HepG2 (cell line): ENCODE measurements around the gene RHBG. TPM values are rescaled to one million over a fixed set of nuclear protein-coding genes. Genes with fewer than 3 reads are reported as not detected.

Experiments used
- CHD4 ChIP-seq: fragments of 200-600 bp; sonication (generic); IDR thresholded peaks from 2 replicates; pipeline ENCODE4 v1.7.0; 2017; ENCODE audit warnings: mild to moderate bottlenecking, low read length, borderline replicate concordance
- GFI1 ChIP-seq: sonication (generic); formaldehyde crosslinking; IDR thresholded peaks from 2 replicates; pipeline ENCODE4 v1.5.0; 2020; ENCODE audit warnings: missing genetic modification reagents, mild to moderate bottlenecking, borderline replicate concordance
- MIER2 ChIP-seq: IDR thresholded peaks from 2 replicates; pipeline ENCODE4 v1.6.1; 2016; ENCODE audit warnings: missing biosample characterization, missing genetic modification reagents
- MIXL1 ChIP-seq: IDR thresholded peaks from 2 replicates; pipeline ENCODE4 v1.6.1; 2016
- NBN ChIP-seq: fragments of 450-650 bp; conservative IDR thresholded peaks from 2 replicates; pipeline ENCODE4 v1.6.1; 2017
- PPARG ChIP-seq: conservative IDR thresholded peaks from 2 replicates; pipeline ENCODE4 v1.6.1; 2016; ENCODE audit warnings: missing biosample characterization, missing genetic modification reagents
- SOX5 ChIP-seq: IDR thresholded peaks from 2 replicates; pipeline ENCODE4 v1.6.1; 2016; ENCODE audit warnings: borderline replicate concordance
- XBP1 ChIP-seq: sonication (generic); formaldehyde crosslinking; IDR thresholded peaks from 2 replicates; pipeline ENCODE4 v1.5.0; 2020; ENCODE audit warnings: missing genetic modification reagents
- ZFP62 ChIP-seq: sonication (generic); formaldehyde crosslinking; IDR thresholded peaks from 2 replicates; pipeline ENCODE4 v1.4.0; 2020; ENCODE audit warnings: missing genetic modification reagents
- ZNF10 ChIP-seq: sonication (generic); formaldehyde crosslinking; IDR thresholded peaks from 2 replicates; pipeline ENCODE4 v1.4.0; 2020; ENCODE audit warnings: mild to moderate bottlenecking, low read depth, missing genetic modification reagents, borderline replicate concordance
- ZNF142 ChIP-seq: sonication (generic); formaldehyde crosslinking; IDR thresholded peaks from 2 replicates; pipeline ENCODE4 v1.4.0; 2020; ENCODE audit warnings: missing genetic modification reagents
- ZNF362 ChIP-seq: sonication (generic); formaldehyde crosslinking; IDR thresholded peaks from 2 replicates; pipeline ENCODE4 v1.4.0; 2020; ENCODE audit warnings: missing genetic modification reagents, mild to moderate bottlenecking, borderline replicate concordance
- ZNF431 ChIP-seq: sonication (generic); formaldehyde crosslinking; IDR thresholded peaks from 2 replicates; pipeline ENCODE4 v1.9.0; 2022; ENCODE audit warnings: missing genetic modification reagents, low read depth, mild to moderate bottlenecking, borderline replicate concordance
- ZNF501 ChIP-seq: sonication (generic); formaldehyde crosslinking; IDR thresholded peaks from 2 replicates; pipeline ENCODE4 v1.5.1; 2020; ENCODE audit warnings: mild to moderate bottlenecking, moderate library complexity, missing genetic modification reagents
- ZNF557 ChIP-seq: sonication (generic); formaldehyde crosslinking; IDR thresholded peaks from 2 replicates; pipeline ENCODE4 v1.4.0; 2020; ENCODE audit warnings: missing genetic modification reagents
- ZNF75D ChIP-seq: sonication (generic); formaldehyde crosslinking; IDR thresholded peaks from 2 replicates; pipeline ENCODE4 v1.8.1; 2023; ENCODE audit warnings: missing genetic modification reagents, mild to moderate bottlenecking, borderline replicate concordance
- polyA plus RNA-seq, 8 experiments: library from polyadenylated mRNA; depleted of rRNA in 3 of 8; stranded (reverse) in 7 of 8; unstranded in 1 of 8; fragments of >200 nt; fragmentation: Illumina TruSeq in 4 of 8; extraction: Trizol in 4 of 8; gene quantifications; 2 replicates each; pipeline versions ENCODE4 v1.2.1 to v1.2.3, GENCODE V29; 2011 to 2016; ENCODE audit warnings: low read depth in 4 of 8, missing spikeins in 1 of 8, mixed read lengths in 1 of 8; ENCODE audit not compliant: insufficient read depth in 1 of 8
- total RNA-seq, 5 experiments: library from RNA; depleted of rRNA; stranded (reverse); fragments of >200 nt; fragmentation: Illumina TruSeq; extraction: Trizol; gene quantifications; 2 replicates each; pipeline ENCODE4 v1.2.3, GENCODE V29; 2016; ENCODE audit warnings: low read depth in 1 of 5
- TF ChIP-seq, protein P1 (sequence below): sonication (generic); formaldehyde crosslinking; conservative IDR thresholded peaks from 2 replicates; pipeline ENCODE4 v1.4.0; 2020; ENCODE audit warnings: missing genetic modification reagents
- TF ChIP-seq, protein P2 (sequence below): sonication (generic); formaldehyde crosslinking; IDR thresholded peaks from 2 replicates; pipeline ENCODE4 v1.4.0; 2020; ENCODE audit warnings: missing genetic modification reagents, borderline replicate concordance
- TF ChIP-seq, protein P3 (sequence below): sonication (generic); formaldehyde crosslinking; IDR thresholded peaks from 2 replicates; pipeline ENCODE4 v1.8.0; 2022; ENCODE audit warnings: mild to moderate bottlenecking, missing genetic modification reagents, moderate library complexity

Gene RHBG
- total and polyA plus RNA-seq, 2 of the 13 experiments (the other 11 are each of a cell fraction or from before 2014, with no cell fraction given): 61.8 to 73.5 TPM

GRCh38 chr1:156371553-156372264 lies 2.7 kb downstream of the RHBG start (continued):
- TF ChIP-seq ZNF142 (CRISPR knock-in tag) (peak; percentile 64; the same call in 1 of the 2 replicates), XBP1 (CRISPR knock-in tag) (no peak), CHD4 (peak; percentile 80; the same call in 1 of the 2 replicates), ZNF557 (CRISPR knock-in tag) (no peak), MIXL1 (CRISPR knock-in tag) (peak; percentile 83), ZNF75D (CRISPR knock-in tag) (no peak), MIER2 (CRISPR knock-in tag) (peak; percentile 73), PPARG (peak; percentile 90), ZNF501 (no peak), ZFP62 (CRISPR knock-in tag) (no peak), ZNF431 (CRISPR knock-in tag) (peak; percentile 77; the same call in 1 of the 2 replicates), ZNF10 (no peak), SOX5 (CRISPR knock-in tag) (peak; percentile 84; the same call in 1 of the 2 replicates), NBN (no peak), ZNF362 (CRISPR knock-in tag) (peak; percentile 63; the same call in 1 of the 2 replicates), GFI1 (CRISPR knock-in tag) (peak; percentile 74; the same call in 1 of the 2 replicates)
- TF ChIP-seq, protein P1, sequence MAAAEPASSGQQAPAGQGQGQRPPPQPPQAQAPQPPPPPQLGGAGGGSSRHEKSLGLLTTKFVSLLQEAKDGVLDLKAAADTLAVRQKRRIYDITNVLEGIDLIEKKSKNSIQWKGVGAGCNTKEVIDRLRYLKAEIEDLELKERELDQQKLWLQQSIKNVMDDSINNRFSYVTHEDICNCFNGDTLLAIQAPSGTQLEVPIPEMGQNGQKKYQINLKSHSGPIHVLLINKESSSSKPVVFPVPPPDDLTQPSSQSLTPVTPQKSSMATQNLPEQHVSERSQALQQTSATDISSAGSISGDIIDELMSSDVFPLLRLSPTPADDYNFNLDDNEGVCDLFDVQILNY (CRISPR knock-in tag): no peak
- TF ChIP-seq, protein P2, sequence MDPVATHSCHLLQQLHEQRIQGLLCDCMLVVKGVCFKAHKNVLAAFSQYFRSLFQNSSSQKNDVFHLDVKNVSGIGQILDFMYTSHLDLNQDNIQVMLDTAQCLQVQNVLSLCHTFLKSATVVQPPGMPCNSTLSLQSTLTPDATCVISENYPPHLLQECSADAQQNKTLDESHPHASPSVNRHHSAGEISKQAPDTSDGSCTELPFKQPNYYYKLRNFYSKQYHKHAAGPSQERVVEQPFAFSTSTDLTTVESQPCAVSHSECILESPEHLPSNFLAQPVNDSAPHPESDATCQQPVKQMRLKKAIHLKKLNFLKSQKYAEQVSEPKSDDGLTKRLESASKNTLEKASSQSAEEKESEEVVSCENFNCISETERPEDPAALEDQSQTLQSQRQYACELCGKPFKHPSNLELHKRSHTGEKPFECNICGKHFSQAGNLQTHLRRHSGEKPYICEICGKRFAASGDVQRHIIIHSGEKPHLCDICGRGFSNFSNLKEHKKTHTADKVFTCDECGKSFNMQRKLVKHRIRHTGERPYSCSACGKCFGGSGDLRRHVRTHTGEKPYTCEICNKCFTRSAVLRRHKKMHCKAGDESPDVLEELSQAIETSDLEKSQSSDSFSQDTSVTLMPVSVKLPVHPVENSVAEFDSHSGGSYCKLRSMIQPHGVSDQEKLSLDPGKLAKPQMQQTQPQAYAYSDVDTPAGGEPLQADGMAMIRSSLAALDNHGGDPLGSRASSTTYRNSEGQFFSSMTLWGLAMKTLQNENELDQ (CRISPR knock-in tag): no peak
- TF ChIP-seq, protein P3, sequence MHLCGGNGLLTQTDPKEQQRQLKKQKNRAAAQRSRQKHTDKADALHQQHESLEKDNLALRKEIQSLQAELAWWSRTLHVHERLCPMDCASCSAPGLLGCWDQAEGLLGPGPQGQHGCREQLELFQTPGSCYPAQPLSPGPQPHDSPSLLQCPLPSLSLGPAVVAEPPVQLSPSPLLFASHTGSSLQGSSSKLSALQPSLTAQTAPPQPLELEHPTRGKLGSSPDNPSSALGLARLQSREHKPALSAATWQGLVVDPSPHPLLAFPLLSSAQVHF (CRISPR knock-in tag): no peak
